ENCODE results near the gene EFNA2. TPM values are rescaled to one million over a fixed set of nuclear protein-coding genes. Genes with fewer than 3 reads are reported as not detected.

Gene EFNA2
- polyA plus RNA-seq, 1 donor from 2014 or later: 10.3 TPM

DNA sequence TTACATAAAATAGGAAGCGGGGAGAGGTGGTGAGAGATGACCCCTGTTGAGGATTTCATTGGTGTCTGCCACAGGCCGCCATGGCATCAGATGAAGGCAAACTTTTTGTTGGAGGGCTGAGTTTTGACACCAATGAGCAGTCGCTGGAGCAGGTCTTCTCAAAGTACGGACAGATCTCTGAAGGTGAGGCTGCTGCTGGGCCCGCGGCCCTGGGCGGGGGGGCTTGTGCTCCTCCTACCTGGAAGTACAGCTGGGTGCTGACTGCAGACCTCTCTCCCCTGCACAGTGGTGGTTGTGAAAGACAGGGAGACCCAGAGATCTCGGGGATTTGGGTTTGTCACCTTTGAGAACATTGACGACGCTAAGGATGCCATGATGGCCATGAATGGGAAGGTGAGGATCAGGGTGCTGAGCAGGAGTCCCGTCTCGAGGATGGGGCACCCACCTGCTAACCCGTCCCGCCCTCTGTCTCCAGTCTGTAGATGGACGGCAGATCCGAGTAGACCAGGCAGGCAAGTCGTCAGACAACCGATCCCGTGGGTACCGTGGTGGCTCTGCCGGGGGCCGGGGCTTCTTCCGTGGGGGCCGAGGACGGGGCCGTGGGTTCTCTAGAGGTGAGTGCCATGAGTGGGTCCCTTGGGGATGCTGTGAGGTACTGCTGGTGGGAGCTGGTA is 14.7 kb upstream of the EFNA2 start:
- peak overlapping the region; percentile 71 for H3K4me3 ChIP-seq (ENCODE audit: low read length)
- H2AFZ ChIP-seq (ENCODE audit: low read depth, low read length): no peak overlapping the region
- peak overlapping the region; percentile 99 for H3K4me2 ChIP-seq (ENCODE audit: low read length)
- no peaks in the 10 kb centered on the region for H3K27me3 ChIP-seq (ENCODE audit: insufficient read depth, low read depth, low read length)
- peaks cover 20% of the 10 kb centered on the region for H4K20me1 ChIP-seq (ENCODE audit: insufficient read depth)
- H3K36me3 ChIP-seq (ENCODE audit: insufficient read depth, low read length): peaks cover 5% of the 10 kb centered on the region
- no peaks in the 10 kb centered on the region for H3K9me2 ChIP-seq (ENCODE audit: insufficient read depth, low read length)
- H3F3A ChIP-seq (ENCODE audit: insufficient read depth, low read length, poor library complexity, severe bottlenecking): no peaks in the 10 kb centered on the region
- peak overlapping the region; percentile 90 for H3K9ac ChIP-seq (ENCODE audit: low read length)
- no peaks in the 10 kb centered on the region for H3K9me3 ChIP-seq (ENCODE audit: low read length)
- peaks cover 35% of the 10 kb centered on the region for H3K79me2 ChIP-seq (replicated peaks; ENCODE audit: insufficient read depth, low read length)
- peak overlapping the region; percentile 82 for H3K27ac ChIP-seq (ENCODE audit: low read length)
- TF ChIP-seq, protein P1, sequence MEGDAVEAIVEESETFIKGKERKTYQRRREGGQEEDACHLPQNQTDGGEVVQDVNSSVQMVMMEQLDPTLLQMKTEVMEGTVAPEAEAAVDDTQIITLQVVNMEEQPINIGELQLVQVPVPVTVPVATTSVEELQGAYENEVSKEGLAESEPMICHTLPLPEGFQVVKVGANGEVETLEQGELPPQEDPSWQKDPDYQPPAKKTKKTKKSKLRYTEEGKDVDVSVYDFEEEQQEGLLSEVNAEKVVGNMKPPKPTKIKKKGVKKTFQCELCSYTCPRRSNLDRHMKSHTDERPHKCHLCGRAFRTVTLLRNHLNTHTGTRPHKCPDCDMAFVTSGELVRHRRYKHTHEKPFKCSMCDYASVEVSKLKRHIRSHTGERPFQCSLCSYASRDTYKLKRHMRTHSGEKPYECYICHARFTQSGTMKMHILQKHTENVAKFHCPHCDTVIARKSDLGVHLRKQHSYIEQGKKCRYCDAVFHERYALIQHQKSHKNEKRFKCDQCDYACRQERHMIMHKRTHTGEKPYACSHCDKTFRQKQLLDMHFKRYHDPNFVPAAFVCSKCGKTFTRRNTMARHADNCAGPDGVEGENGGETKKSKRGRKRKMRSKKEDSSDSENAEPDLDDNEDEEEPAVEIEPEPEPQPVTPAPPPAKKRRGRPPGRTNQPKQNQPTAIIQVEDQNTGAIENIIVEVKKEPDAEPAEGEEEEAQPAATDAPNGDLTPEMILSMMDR (IDR thresholded peaks at IDR 0.05; ENCODE audit: poor library complexity, severe bottlenecking): no peak
- TF ChIP-seq POLR2AphosphoS5 (IDR thresholded peaks at IDR 0.05) (no peak), SMC3 (conservative IDR thresholded peaks at IDR 0.05; ENCODE audit: poor library complexity) (no peak), TAF1 (IDR thresholded peaks at IDR 0.05; ENCODE audit: low read depth) (no peak), EP300 (conservative IDR thresholded peaks at IDR 0.05; ENCODE audit: poor library complexity, severe bottlenecking) (no peak), RAD21 (conservative IDR thresholded peaks at IDR 0.05) (no peak), MXI1 (conservative IDR thresholded peaks at IDR 0.05; ENCODE audit: poor library complexity, severe bottlenecking) (no peak), EZH2 (IDR thresholded peaks at IDR 0.05; ENCODE audit: borderline replicate concordance, insufficient read depth, low read length, poor library complexity, severe bottlenecking) (no peak)
- TF ChIP-seq, protein P2, sequence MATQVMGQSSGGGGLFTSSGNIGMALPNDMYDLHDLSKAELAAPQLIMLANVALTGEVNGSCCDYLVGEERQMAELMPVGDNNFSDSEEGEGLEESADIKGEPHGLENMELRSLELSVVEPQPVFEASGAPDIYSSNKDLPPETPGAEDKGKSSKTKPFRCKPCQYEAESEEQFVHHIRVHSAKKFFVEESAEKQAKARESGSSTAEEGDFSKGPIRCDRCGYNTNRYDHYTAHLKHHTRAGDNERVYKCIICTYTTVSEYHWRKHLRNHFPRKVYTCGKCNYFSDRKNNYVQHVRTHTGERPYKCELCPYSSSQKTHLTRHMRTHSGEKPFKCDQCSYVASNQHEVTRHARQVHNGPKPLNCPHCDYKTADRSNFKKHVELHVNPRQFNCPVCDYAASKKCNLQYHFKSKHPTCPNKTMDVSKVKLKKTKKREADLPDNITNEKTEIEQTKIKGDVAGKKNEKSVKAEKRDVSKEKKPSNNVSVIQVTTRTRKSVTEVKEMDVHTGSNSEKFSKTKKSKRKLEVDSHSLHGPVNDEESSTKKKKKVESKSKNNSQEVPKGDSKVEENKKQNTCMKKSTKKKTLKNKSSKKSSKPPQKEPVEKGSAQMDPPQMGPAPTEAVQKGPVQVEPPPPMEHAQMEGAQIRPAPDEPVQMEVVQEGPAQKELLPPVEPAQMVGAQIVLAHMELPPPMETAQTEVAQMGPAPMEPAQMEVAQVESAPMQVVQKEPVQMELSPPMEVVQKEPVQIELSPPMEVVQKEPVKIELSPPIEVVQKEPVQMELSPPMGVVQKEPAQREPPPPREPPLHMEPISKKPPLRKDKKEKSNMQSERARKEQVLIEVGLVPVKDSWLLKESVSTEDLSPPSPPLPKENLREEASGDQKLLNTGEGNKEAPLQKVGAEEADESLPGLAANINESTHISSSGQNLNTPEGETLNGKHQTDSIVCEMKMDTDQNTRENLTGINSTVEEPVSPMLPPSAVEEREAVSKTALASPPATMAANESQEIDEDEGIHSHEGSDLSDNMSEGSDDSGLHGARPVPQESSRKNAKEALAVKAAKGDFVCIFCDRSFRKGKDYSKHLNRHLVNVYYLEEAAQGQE (IDR thresholded peaks at IDR 0.05; ENCODE audit: borderline replicate concordance): no peak

DNA sequence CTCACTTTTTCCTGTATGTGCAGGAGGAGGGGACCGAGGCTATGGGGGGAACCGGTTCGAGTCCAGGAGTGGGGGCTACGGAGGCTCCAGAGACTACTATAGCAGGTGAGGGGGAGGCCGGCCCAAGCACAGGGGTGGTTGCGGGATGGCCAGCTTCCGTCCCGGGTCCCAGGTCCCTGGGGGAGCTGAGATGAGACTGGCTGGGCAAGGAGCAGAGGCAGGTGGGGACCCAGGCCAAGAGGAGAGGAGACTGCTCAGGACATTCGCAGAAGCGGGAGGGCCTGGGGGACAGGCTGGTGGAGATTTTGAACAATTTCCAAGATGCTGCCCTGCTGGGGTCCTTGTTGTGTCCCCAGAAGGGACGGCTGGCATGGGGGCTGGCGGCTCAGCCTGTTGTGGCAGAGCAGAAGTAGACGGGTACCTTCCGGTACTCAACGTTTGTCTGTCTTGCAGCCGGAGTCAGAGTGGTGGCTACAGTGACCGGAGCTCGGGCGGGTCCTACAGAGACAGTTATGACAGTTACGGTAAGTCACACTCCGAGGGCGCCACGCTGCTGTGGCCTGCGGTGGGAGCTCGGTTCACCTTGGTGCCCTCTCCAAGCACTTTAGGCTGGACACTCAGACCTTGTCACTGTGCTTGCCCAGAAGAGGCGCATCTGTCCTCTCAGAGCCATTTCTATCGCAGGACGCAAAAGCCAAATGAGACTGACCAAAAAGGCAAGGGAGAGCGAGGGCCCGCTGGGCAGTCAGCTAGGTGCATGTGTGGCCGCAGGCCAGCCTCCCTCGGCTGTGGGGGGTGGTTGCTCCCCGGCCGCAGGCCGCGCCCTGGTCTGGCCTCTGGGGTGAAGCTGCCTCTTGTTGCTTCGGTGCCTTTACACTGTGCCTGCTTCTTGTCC is 13.9 kb upstream of the EFNA2 start:
- H3K36me3 ChIP-seq (ENCODE audit: insufficient read depth, low read length): peaks cover 5% of the 10 kb centered on the region
- H3K9me3 ChIP-seq (ENCODE audit: low read length): no peaks in the 10 kb centered on the region
- H3F3A ChIP-seq (ENCODE audit: insufficient read depth, low read length, poor library complexity, severe bottlenecking): no peaks in the 10 kb centered on the region
- H3K4me3 ChIP-seq (ENCODE audit: low read length): peak overlapping the region; percentile 71
- H3K27ac ChIP-seq (ENCODE audit: low read length): no peak overlapping the region
- no peak overlapping the region for H2AFZ ChIP-seq (ENCODE audit: low read depth, low read length)
- H3K9ac ChIP-seq (ENCODE audit: low read length): peak overlapping the region; percentile 90
- TF ChIP-seq, protein P2 (IDR thresholded peaks at IDR 0.05; ENCODE audit: borderline replicate concordance): no peak
- no peak for TF ChIP-seq POLR2AphosphoS5 (IDR thresholded peaks at IDR 0.05)
- TF ChIP-seq SMC3 (conservative IDR thresholded peaks at IDR 0.05; ENCODE audit: poor library complexity): no peak
- TF ChIP-seq, protein P1 (IDR thresholded peaks at IDR 0.05; ENCODE audit: poor library complexity, severe bottlenecking): no peak
- no peak for TF ChIP-seq TAF1 (IDR thresholded peaks at IDR 0.05; ENCODE audit: low read depth)
- no peak for TF ChIP-seq MXI1 (conservative IDR thresholded peaks at IDR 0.05; ENCODE audit: poor library complexity, severe bottlenecking)
- TF ChIP-seq EP300 (conservative IDR thresholded peaks at IDR 0.05; ENCODE audit: poor library complexity, severe bottlenecking): no peak
- no peak for TF ChIP-seq EZH2 (IDR thresholded peaks at IDR 0.05; ENCODE audit: borderline replicate concordance, insufficient read depth, low read length, poor library complexity, severe bottlenecking)
- TF ChIP-seq RAD21 (conservative IDR thresholded peaks at IDR 0.05): no peak
- H3K27me3 ChIP-seq (ENCODE audit: insufficient read depth, low read depth, low read length): no peaks in the 10 kb centered on the region
- H3K79me2 ChIP-seq (replicated peaks; ENCODE audit: insufficient read depth, low read length): peaks cover 37% of the 10 kb centered on the region
- no peaks in the 10 kb centered on the region for H3K9me2 ChIP-seq (ENCODE audit: insufficient read depth, low read length)
- peaks cover 20% of the 10 kb centered on the region for H4K20me1 ChIP-seq (ENCODE audit: insufficient read depth)
- H3K4me2 ChIP-seq (ENCODE audit: low read length): no peak overlapping the region
